Psoas muscle (tissue), 8 donors: ENCODE results near the gene C2CD4B. TPM values are rescaled to one million over a fixed set of nuclear protein-coding genes. Genes with fewer than 3 reads are reported as not detected.

Experiments used
- ATAC-seq, 4 donors: fragments of 200-7000 bp; cut with Tn5 transposase; one replicate each; pipeline ENCODE4 v1.9.1; 2020; ENCODE audit warnings: moderate library complexity in 3 of 4, mild to moderate bottlenecking in 2 of 4
- DNase-seq, 2 donors: peaks; one replicate each; pipeline ENCODE4 v3.0.0-alpha.2; 2020
- H3K27ac ChIP-seq: fragments of 200-600 bp; one replicate; pipeline ENCODE4 v1.8.0; 2022
- H3K27me3 ChIP-seq, 3 donors: fragments of 200-600 bp in 1 of 3; one replicate each; pipeline versions ENCODE4 v1.6.1 to v1.8.0; 2013 to 2022; ENCODE audit warnings: low read length in 2 of 3, mild to moderate bottlenecking in 2 of 3, moderate library complexity in 1 of 3; ENCODE audit not compliant: insufficient read depth in 3 of 3
- H3K36me3 ChIP-seq, 2 donors: fragments of 200-600 bp in 1 of 2; one replicate each; pipeline versions ENCODE4 v1.6.1 to v1.8.0; 2013 to 2022; ENCODE audit warnings: low read depth in 1 of 2, mild to moderate bottlenecking in 1 of 2, moderate library complexity in 1 of 2; ENCODE audit not compliant: insufficient read depth in 1 of 2
- H3K4me1 ChIP-seq: fragments of 200-600 bp; one replicate; pipeline ENCODE4 v1.8.0; 2022
- H3K4me3 ChIP-seq: fragments of 200-600 bp; one replicate; pipeline ENCODE4 v1.8.0; 2022; ENCODE audit warnings: mild to moderate bottlenecking
- H3K9me3 ChIP-seq: fragments of 200-600 bp; one replicate; pipeline ENCODE4 v1.8.0; 2022
- CTCF ChIP-seq: fragments of 200-600 bp; IDR thresholded peaks from one replicate; pipeline ENCODE4 v1.8.0; 2022; ENCODE audit warnings: antibody characterized with exemption
- WGBS, 3 donors: extraction: QIAGEN DNeasy Blood & Tissue Kit; methylation state at CpG; one replicate each; pipeline versions ENCODE4 v1.1.6 to v1.1.7; 2013; 5-methylcytosine and 5-hydroxymethylcytosine counted together
- intact Hi-C, 2 donors: fragments of 100-400 bp; cut with DNase I; formaldehyde crosslinking; loops; one replicate each; pipeline versions ENCODE4 v1.11.0 to v1.14.2; 2022
- long read RNA-seq, 2 donors: library from polyadenylated mRNA; unstranded; transcript quantifications; one replicate each; pipeline ENCODE4 v2.0.0, GENCODE V29; 2021
- polyA plus RNA-seq, 3 donors: library from polyadenylated mRNA; stranded (reverse); fragments of 200-250 nt; gene quantifications; one replicate each; pipeline ENCODE4 v1.2.3, GENCODE V29; 2013
- total RNA-seq, 4 donors: library from RNA; stranded (reverse); fragmentation: NEBNext Ultra II Directional in 2 of 4; extraction: Animal tissue kit (Norgen Biotek cat#: 25700) in 2 of 4; gene quantifications; one replicate each; pipeline versions ENCODE4 v1.2.1 to v1.2.4, GENCODE V29; 2021 to 2023
- donor health status: healthy with polysubstance abuse.
- donor health status: DM: no; HTN: no; CAD: no; lungs with moderate emphysema.
- donor health status: Bipolar disorder and iron deficiency.
- donor health status: healthy.
- donor health status: DM: yes; HTN: yes; CAD: no.
- donor health status: DM: no; HTN: no; CAD: no.
- donor health status: DM: no; HTN: no; CAD: no.
- donor health status: DM: yes; HTN: yes; CAD: no.

The C2CD4B gene
- total RNA-seq (1 to 10 TPM in 3 of 4 donors, under 1 TPM in 1; 0.60 to 3.2 (median 1.4) TPM), polyA plus RNA-seq (1 to 10 TPM in 1 of 3 donors, under 1 TPM in 2; 0.17 to 8.6 (median 0.25) TPM)
- long read RNA-seq, donor 1, transcript C2CD4B-201 (2 exons, 1,579 nt) = major isoform, 8 of 11 reads
- long read RNA-seq, donor 1, partial matches to known transcripts = 3 of 11 reads
- long read RNA-seq, donor 1, other reads (novel, unspliced or antisense) = 0 of 11 reads
- long read RNA-seq, donor 2, partial matches to known transcripts = 0 of 4 reads
- long read RNA-seq, donor 2, other reads (novel, unspliced or antisense) = 4 of 4 reads

DNA sequence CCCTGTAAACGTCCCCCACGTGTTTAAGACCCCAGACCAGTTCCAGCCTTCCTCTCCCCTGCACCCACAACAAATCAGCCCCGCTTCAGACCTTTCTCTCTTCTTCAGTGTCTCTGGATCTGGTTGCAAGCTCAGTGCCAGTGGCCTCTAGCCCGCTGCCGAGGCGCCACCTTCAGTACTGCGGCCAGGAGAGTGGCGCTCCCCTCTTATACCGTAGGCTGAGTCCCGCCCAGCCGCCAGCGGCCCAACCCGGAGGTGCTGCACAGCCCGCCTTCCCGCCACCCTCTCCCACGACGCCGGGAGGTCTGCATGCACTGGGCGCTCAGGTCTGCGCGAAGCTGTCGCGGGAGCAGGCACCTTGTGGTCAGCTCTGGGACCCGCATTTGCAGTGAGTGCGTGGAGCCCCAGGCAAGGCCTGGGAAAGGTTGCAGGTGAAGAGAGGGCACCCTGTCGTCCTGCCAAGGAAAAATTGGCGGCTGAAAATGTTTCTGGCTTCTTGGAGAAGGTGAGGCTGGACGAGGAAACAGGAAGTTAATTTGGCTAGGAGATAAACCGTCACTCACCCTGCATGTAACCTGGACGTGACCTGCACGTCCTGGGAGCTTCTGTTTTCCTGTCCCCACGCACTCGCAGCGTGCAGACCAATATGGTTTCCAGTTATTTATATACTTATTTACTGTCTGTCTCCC, at the start of gene C2CD4B:
TSS of gene C2CD4B (minus strand) at position 182 of the 689 bp plus-strand sequence. CDS start 301 bp downstream, outside the sequence.
- peak within 1 kb of the TSS; percentile 44 for H3K27ac ChIP-seq
- peaks cover 0 to 48% (median 9%) of the 10 kb centered on the region in 3 donors for H3K27me3 ChIP-seq
- H3K36me3 ChIP-seq = no peaks in the 10 kb centered on the region
- TF ChIP-seq CTCF = no peak
- H3K4me1 ChIP-seq = no peaks in the 10 kb centered on the region
- intact Hi-C loops = no loop called here
- ATAC-seq (peak; percentile 76 to 85 (median 82)), DNase-seq (peak; percentile 46 to 70)
- no peaks in the 10 kb centered on the region for H3K9me3 ChIP-seq
- WGBS, 3 donors = 25 to 30% (median 26%) methylated on average over 31 to 34 of the region's 34 CpGs
- peak within 1 kb of the TSS; percentile 66 for H3K4me3 ChIP-seq

- DNase-seq = no peak
- no peaks in the 10 kb centered on the region for H3K4me1 ChIP-seq
- H3K27ac ChIP-seq = no peak overlapping the region
- H3K4me3 ChIP-seq = no peak overlapping the region
- peaks cover 13% of the 10 kb centered on the region for H3K9me3 ChIP-seq
- WGBS, 3 donors = 89 to 94% (median 91%) methylated on average over 4 of the region's 4 CpGs
- TF ChIP-seq CTCF = no peak
- H3K27me3 ChIP-seq = no peaks in the 10 kb centered on the region
- no peak for ATAC-seq
- intact Hi-C loops = no loop called here
- H3K36me3 ChIP-seq = no peaks in the 10 kb centered on the region
Observed at GRCh38 chr15:62212741-62213140, 47.7 kb upstream of the C2CD4B start.

GRCh38 chr15:62211348-62211747, 46.3 kb upstream of the C2CD4B start:
- Histone ChIP-seq H3K4me1 (no peaks in the 10 kb centered on the region), H3K9me3 (no peaks in the 10 kb centered on the region), H3K4me3 (no peak overlapping the region), H3K27ac (no peak overlapping the region), H3K36me3 (no peaks in the 10 kb centered on the region), H3K27me3 (no peaks in the 10 kb centered on the region)
- intact Hi-C loops = no loop called here
- TF ChIP-seq CTCF = no peak
- ATAC-seq (no peak), DNase-seq (no peak)
- 83 to 95% (median 84%) methylated on average over 2 of the region's 2 CpGs for WGBS, 3 donors

DNA sequence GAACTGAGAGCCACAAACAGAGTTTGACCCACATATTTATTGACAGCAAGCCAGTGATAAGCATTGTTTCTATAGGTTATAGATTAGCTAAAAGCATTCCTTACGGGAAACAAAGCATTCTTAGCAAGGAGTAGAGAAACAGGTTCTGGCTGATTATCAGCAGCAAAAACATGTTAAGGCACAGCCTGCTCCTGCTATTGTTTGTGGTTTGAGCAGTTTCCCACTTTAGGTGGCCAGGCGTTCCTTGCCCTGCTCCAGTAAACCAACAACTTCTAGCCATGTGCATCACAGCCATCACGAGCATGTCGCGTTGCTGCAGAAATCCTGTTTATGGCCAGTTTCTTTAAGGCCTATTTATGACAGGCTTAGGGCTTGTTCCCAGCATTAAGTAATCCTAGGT, 44.7 kb upstream of the C2CD4B start:
- TF ChIP-seq CTCF = no peak
- Histone ChIP-seq H3K4me1 (no peaks in the 10 kb centered on the region), H3K9me3 (no peaks in the 10 kb centered on the region), H3K27ac (no peak overlapping the region), H3K27me3 (no peaks in the 10 kb centered on the region), H3K36me3 (no peaks in the 10 kb centered on the region), H3K4me3 (no peak overlapping the region)
- 91 to 96% (median 93%) methylated on average over 5 of the region's 5 CpGs for WGBS, 3 donors
- ATAC-seq (no peak), DNase-seq (no peak)
- intact Hi-C loops = no loop called here
